Renal cortical epithelial cell (primary cell): Measurements from ENCODE around the gene ERVK3-1. TPM values are rescaled to one million over a fixed set of nuclear protein-coding genes. Genes with fewer than 3 reads are reported as not detected.
"Not testable (repeated sequence)": the region's sequence is repeated elsewhere in the genome, so short reads cannot be mapped to it uniquely, and the experiment has no call there.

ENCODE experiments used
- DNase-seq: peaks from one replicate; pipeline ENCODE4 v3.0.0-alpha.2; 2011; ENCODE audit warnings: low read depth
- total RNA-seq: library from RNA; depleted of rRNA; stranded (reverse); fragments of >200 nt; gene quantifications from 2 replicates; pipeline ENCODE4 v1.2.3, GENCODE V29; 2014

ERVK3-1 gene
- total RNA-seq, 1 donor from 2014 or later = 37.6 TPM

GRCh38 chr19:58304748-58305064 lies 471 bp upstream of the ERVK3-1 start:
- no peak for DNase-seq

GRCh38 chr19:58305932-58306323 lies 751 bp downstream of the ERVK3-1 start:
- no peak for DNase-seq

- no peak for DNase-seq
Measured at GRCh38 chr19:58307736-58308135, 2.6 kb downstream of the ERVK3-1 start.

- not testable (repeated sequence) for DNase-seq
Measured at GRCh38 chr19:58310685-58311084, 5.5 kb downstream of the ERVK3-1 start.

- no peak for DNase-seq
Measured at GRCh38 chr19:58311345-58311865, 6.2 kb downstream of the ERVK3-1 start.

GRCh38 chr19:58315580-58315979 lies 10.4 kb downstream of the ERVK3-1 start:
- DNase-seq = no peak

- DNase-seq = peak; percentile 39
Measured at GRCh38 chr19:58317476-58318072, 12.4 kb downstream of the ERVK3-1 start.

- DNase-seq = no peak
Measured at GRCh38 chr19:58318297-58318696, 13.1 kb downstream of the ERVK3-1 start.

GRCh38 chr19:58319241-58319640 lies 14.1 kb downstream of the ERVK3-1 start:
- DNase-seq = no peak

- no peak for DNase-seq
Measured at GRCh38 chr19:58325311-58326022, 20.3 kb downstream of the ERVK3-1 start.

GRCh38 chr19:58326501-58326913 lies 21.3 kb downstream of the ERVK3-1 start:
- DNase-seq = no peak

- DNase-seq = peak; percentile 90
Measured at GRCh38 chr19:58326914-58327726, 21.9 kb downstream of the ERVK3-1 start, which contains the start of gene ZSCAN22. TSS of gene ZSCAN22 (plus strand) at chr19:58326994. CDS start at chr19:58334803, 7,809 bp downstream.

GRCh38 chr19:58328999-58329398 lies 23.8 kb downstream of the ERVK3-1 start:
- DNase-seq = no peak

GRCh38 chr19:58330458-58330857 lies 25.3 kb downstream of the ERVK3-1 start:
- DNase-seq = peak; percentile 54

- no peak for DNase-seq
Measured at GRCh38 chr19:58332697-58333096, 27.5 kb downstream of the ERVK3-1 start.

- no peak for DNase-seq
Measured at GRCh38 chr19:58334691-58335249, 29.6 kb downstream of the ERVK3-1 start.

- no peak for DNase-seq
Measured at GRCh38 chr19:58335630-58336029, 30.5 kb downstream of the ERVK3-1 start.

- DNase-seq = no peak
Measured at GRCh38 chr19:58336216-58336615, 31.0 kb downstream of the ERVK3-1 start.

- no peak for DNase-seq
Measured at GRCh38 chr19:58336820-58337219, 31.6 kb downstream of the ERVK3-1 start.

GRCh38 chr19:58338336-58338735 lies 33.2 kb downstream of the ERVK3-1 start:
- DNase-seq = no peak

GRCh38 chr19:58338825-58339558 lies 33.8 kb downstream of the ERVK3-1 start:
- no peak for DNase-seq
